ENCODE results near the gene GYS1.

GYS1 gene

GRCh38 chr19:48963371-48964204 is 29.5 kb downstream of the GYS1 start:
- peak; percentile 66 for DNase-seq

DNA sequence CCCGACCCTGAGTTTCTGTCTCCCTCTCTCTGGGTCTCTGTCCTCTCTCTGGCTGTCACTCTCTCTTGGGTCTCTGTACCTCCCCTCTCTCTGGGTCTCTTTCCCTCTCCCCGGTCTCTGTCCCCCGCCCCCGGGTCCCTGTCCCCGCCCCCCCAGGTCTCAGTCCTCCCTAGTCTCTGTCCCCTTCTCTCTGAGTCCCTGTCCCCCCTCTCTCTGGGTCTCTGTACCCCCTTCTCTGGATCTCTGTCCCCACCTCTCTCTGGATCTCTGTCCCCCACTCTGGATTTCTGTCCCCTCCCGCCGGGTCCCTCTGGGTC is 30.3 kb downstream of the GYS1 start:
- DNase-seq = no peak

GRCh38 chr19:48962029-48962848 is 30.9 kb downstream of the GYS1 start:
- peak; percentile 51 for DNase-seq

- DNase-seq = no peak
Observed at GRCh38 chr19:48961673-48962028, 31.5 kb downstream of the GYS1 start.

GRCh38 chr19:48961051-48961649 is 32.0 kb downstream of the GYS1 start:
- DNase-seq = no peak

- no peak for DNase-seq
Observed at GRCh38 chr19:48959341-48960239, 33.5 kb downstream of the GYS1 start.

DNA sequence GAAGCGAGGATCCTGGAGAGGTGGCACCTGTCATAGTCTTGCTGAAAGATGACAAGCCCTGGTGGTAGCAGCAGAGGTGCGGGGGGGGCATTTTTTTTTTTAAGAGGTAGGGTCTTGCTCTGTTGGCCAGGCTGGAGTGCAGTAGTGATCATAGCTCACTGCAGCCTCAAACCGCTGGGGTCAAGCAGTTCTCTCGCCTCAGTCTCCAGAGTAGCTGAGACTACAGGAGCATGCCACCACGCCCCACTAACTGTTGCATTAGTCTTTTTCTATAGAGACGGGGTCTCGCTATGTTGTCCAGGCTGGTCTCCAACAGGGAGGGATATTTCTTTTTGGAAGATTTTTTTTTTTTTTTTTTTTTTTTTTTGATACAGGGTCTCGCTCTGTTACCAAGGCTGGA is 35.1 kb downstream of the GYS1 start:
- DNase-seq = no peak

DNA sequence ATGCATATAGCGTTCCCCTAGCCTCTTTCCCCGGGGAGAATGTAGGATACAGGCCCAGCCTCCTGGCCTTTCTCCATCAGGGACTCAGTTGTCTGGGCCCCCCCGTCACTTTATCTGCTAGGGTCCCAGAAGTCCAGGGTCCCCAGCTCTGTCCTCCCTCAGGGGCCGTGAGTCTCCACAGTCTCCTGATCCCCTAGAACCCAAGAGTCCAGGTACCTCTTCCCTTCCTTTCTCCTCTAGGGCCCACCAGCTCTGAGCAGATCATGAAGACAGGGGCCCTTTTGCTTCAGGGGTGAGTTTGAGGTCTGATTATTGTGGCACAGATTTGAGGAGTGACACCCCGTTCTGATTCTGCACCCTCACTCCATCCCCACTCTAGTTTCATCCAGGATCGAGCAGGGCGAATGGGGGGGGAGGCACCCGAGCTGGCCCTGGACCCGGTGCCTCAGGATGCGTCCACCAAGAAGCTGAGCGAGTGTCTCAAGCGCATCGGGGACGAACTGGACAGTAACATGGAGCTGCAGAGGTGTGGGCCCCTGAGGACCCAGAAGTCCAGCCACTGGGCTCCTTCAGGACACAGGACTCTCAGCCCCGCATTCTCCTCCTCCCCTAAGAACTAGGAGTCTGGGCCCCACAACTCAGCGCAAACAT is 37.7 kb downstream of the GYS1 start:
- no peak for DNase-seq

DNA sequence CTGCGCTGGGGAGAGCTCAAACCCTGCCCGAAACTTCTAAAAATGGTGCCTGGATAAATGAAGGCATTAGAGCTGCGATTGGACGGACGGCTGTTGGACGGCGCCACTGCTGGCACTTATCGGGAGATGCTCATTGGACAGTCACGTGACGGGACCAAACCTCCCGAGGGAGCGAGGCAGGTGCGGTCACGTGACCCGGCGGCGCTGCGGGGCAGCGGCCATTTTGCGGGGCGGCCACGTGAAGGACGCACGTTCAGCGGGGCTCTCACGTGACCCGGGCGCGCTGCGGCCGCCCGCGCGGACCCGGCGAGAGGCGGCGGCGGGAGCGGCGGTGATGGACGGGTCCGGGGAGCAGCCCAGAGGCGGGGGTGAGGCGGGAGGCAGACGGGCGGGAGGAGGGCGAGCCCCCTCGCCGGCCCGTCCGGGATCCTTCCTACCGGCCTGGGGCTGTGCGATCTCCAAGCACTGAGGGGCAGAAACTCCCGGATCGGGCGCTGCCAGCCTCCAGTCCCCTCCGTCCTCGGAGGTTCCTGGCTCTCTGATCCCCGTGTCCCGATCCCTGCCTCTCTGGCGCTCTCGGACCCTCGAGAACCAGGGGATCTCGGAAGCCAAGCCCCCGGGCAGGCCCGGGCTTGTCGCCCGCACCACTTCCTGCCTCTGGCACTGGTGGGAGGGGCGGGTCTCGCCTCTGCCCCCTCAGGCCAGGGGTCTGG is 38.4 kb downstream of the GYS1 start, which contains the start of gene BAX:
BAX (plus strand) TSS at position 281 of the 713 bp plus-strand sequence; CDS start at position 335, 54 bp downstream.
- peak; percentile 91 for DNase-seq

DNA sequence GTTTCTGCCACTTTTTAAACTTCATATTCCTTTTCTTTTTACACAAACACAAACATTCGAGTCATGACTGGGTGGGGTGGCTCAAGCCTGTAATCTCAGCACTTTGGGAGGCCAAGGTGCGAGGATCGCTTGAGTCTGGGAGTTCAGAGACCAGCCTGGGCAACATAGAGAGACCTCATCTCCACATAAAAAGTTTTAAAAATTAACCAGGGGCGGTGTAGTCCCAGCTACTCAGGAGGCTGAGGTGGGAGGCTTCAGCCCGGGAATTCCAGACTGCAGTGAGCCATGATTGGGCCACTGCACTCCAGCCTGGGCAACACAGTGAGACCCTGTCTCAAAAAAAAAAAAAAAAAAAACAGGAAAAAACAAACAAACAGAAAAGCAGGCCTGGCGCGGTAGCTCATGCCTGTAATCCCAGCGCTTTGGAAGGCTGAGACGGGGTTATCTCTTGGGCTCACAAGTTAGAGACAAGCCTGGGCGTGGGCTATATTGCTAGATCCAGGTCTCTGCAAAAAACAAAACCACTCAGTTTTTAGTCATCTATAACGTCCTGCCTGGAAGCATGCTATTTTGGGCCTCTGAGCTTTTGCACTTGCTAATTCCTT is 39.0 kb downstream of the GYS1 start:
- DNase-seq = no peak

DNA sequence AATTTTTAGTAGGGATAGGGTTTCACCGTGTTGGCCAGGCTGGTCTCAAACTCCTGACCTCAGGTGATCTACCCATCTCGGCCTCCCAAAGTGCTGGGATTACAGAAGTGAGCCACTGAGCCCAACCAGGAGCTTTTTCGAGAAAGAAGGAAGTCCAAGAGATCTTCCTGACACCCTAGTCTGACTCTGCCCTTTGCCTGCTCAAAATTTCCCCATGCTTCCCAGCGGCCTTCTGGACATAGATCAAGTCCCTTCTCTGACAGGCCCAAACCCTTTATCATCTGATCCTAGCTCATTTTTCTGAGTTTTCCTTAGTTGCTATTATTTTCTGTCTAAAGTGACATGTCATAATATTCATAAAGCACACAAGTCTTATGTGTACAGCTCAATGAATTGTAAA is 40.0 kb downstream of the GYS1 start:
- no peak for DNase-seq

- DNase-seq = no peak
Observed at GRCh38 chr19:48950830-48951519, 42.1 kb downstream of the GYS1 start.

DNA sequence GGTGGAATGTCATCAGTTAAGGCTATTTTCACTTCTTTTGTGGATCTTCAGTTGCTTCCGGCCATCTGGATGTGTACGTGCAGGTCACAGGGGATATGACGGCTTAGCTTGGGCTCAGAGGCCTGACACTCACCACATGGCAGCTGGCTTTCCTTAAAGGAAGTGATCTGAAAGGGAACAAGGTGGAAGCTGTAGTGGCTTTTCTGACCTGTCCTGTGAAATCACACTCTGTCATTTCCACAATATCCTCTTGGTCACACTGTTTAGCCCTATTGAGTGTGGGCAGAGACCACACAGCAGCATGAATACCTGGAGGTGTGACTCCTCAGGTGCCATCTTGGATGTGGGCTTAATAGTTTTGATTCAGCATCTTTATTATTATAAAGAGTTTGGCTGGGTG is 43.0 kb downstream of the GYS1 start:
- DNase-seq = no peak

DNA sequence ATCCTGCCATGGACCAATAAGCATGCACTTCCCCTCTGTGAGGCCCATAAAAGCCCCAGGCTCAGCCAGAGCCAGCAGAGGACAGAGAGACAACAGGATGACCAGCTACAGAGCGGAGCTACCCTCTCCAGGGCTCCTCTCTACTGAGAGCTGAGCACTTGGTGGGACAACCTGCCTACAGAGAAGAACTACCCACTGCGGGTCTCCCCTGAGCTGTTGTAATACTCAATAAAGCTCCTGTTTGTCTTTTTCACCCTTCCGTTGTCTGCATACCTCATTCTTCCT is 45.9 kb downstream of the GYS1 start:
- DNase-seq = no peak

DNA sequence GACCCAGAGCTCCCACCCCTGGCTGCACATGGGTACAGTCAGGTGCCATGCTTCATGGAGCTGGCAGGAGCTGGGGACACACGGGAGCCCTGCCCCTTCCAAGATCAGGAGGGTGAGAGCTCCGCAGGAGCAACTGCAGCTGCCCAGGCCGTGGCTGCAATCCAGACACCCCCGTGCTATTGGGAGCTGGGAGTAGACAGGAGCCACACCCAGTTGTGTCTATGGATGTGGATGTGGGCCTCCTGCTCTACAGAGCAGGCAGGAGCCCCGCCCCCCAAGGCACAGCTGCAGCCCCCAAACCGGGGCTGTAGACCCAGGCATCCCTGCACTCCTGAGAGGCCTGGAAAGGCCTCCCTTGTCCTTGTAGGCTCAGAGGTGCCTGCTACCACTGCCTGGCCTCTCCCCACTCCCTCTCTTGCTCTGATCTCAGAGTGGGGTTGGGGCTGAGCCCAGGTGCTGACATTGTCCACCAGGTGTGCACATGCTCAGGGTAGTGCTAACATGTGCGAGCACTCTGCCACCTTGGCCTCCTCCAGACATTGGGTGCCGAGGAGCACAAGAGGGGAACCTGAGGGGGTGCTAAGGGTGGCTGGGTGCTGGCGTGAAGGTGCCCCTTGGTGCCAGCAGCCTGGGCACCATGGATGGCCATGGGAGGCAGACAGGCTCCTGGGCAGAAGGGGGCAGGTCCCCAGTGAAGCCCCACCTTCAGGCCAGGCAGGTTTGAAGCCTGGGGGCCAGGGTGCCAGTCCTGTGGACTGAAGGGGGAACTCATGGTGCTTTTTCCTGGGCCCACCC is 46.4 kb downstream of the GYS1 start:
- no peak for DNase-seq

DNA sequence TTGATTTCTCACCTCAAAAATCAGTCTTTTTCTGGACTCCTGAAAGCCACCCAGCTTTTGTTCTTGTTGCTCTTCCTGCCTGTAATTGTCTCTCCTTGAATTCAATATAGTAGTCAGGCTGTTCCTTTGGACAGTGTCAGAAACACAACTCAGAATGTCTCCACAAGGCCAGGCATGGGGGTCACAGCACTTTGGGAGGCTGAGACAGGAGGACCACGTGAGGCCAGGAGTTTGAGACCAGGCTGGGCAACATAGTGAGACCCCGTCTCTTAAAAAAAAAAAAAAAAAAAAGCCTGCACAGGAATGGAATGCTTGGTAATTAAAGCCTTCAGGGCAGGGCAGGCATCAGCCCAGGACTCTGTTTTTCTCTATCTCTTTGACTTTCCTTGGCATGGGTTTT is 47.3 kb downstream of the GYS1 start:
- DNase-seq = no peak

GRCh38 chr19:48945415-48945814 is 47.7 kb downstream of the GYS1 start:
- no peak for DNase-seq

- no peak for DNase-seq
Observed at GRCh38 chr19:48943081-48943480, 50.0 kb downstream of the GYS1 start.

- DNase-seq = no peak
Observed at GRCh38 chr19:48940902-48941301, 52.2 kb downstream of the GYS1 start.

GRCh38 chr19:48938256-48938655 is 54.9 kb downstream of the GYS1 start:
- DNase-seq = no peak

All from CD4-positive, alpha-beta T cell treated with Interleukin-17A for 4 hours (primary cell).